H9 (cell line): Measurements from ENCODE around the gene ATE1. TPM values are rescaled to one million over a fixed set of nuclear protein-coding genes. Genes with fewer than 3 reads are reported as not detected.

ENCODE experiments used
- DNase-seq: peaks from one replicate; pipeline ENCODE4 v3.0.0-alpha.2; 2017
- H2AFZ ChIP-seq: one replicate; pipeline ENCODE4 v1.6.1; 2013; ENCODE audit warnings: mild to moderate bottlenecking, low read length, control low read depth, moderate library complexity
- H2AK5ac ChIP-seq: 2 replicates; pipeline ENCODE4 v1.6.1; 2013; ENCODE audit warnings: low read length, control low read depth, mixed read lengths; ENCODE audit not compliant: insufficient read length
- H2BK120ac ChIP-seq: one replicate; pipeline ENCODE4 v1.6.1; 2013; ENCODE audit warnings: low read depth, mild to moderate bottlenecking, low read length, control low read depth, inconsistent platforms; ENCODE audit not compliant: poor library complexity, severe bottlenecking
- H2BK12ac ChIP-seq: 2 replicates; pipeline ENCODE4 v1.6.1; 2013; ENCODE audit warnings: low read length, control low read depth, mixed read lengths, low read depth; ENCODE audit not compliant: insufficient read length
- H2BK15ac ChIP-seq: 2 replicates; pipeline ENCODE4 v1.6.1; 2013; ENCODE audit warnings: low read depth, low read length, control low read depth
- H2BK20ac ChIP-seq: one replicate; pipeline ENCODE4 v1.6.1; 2013; ENCODE audit warnings: low read depth, mild to moderate bottlenecking, low read length, control low read depth, inconsistent platforms; ENCODE audit not compliant: poor library complexity, severe bottlenecking
- H2BK5ac ChIP-seq: 2 replicates; pipeline ENCODE4 v1.6.1; 2013; ENCODE audit warnings: low read length, control low read depth, mixed read lengths; ENCODE audit not compliant: insufficient read length
- H3K14ac ChIP-seq: 2 replicates; pipeline ENCODE4 v1.6.1; 2013; ENCODE audit warnings: low read length, control low read depth; ENCODE audit not compliant: insufficient read depth
- H3K18ac ChIP-seq: 2 replicates; pipeline ENCODE4 v1.6.1; 2013; ENCODE audit warnings: low read depth, mild to moderate bottlenecking, mixed read lengths, low read length, control low read depth; ENCODE audit not compliant: insufficient read length
- H3K23ac ChIP-seq: 2 replicates; pipeline ENCODE4 v1.6.1; 2013; ENCODE audit warnings: low read length, control low read depth, mixed read lengths, low read depth; ENCODE audit not compliant: insufficient read length
- H3K23me2 ChIP-seq: 2 replicates; pipeline ENCODE4 v1.6.1; 2013; ENCODE audit warnings: low read depth, mild to moderate bottlenecking, mixed read lengths, low read length, control low read depth; ENCODE audit not compliant: insufficient read length, poor library complexity, severe bottlenecking
- H3K27ac ChIP-seq: 2 replicates; pipeline ENCODE4 v1.5.1; 2013; ENCODE audit warnings: low read length, control low read depth, mixed read lengths, low read depth; ENCODE audit not compliant: insufficient read length
- H3K27me3 ChIP-seq: 2 replicates; pipeline ENCODE4 v1.6.1; 2013; ENCODE audit warnings: low read length, control low read depth, inconsistent platforms; ENCODE audit not compliant: insufficient read depth
- H3K4ac ChIP-seq: 2 replicates; pipeline ENCODE4 v1.6.1; 2013; ENCODE audit warnings: low read depth, mild to moderate bottlenecking, control low read depth, inconsistent platforms, low read length, moderate library complexity
- H3K4me1 ChIP-seq: 2 replicates; pipeline ENCODE4 v1.6.1; 2013; ENCODE audit warnings: low read length, control low read depth, inconsistent platforms; ENCODE audit not compliant: insufficient read depth
- H3K4me2 ChIP-seq: 2 replicates; pipeline ENCODE4 v1.6.1; 2013; ENCODE audit warnings: low read length, control low read depth, mixed read lengths; ENCODE audit not compliant: insufficient read length, insufficient read depth
- H3K56ac ChIP-seq: 2 replicates; pipeline ENCODE4 v1.6.1; 2013; ENCODE audit warnings: low read depth, mild to moderate bottlenecking, mixed read lengths, low read length, control low read depth; ENCODE audit not compliant: insufficient read length
- H3K79me1 ChIP-seq: 2 replicates; pipeline ENCODE4 v1.6.1; 2013; ENCODE audit warnings: low read depth, mild to moderate bottlenecking, moderate library complexity, low read length, control low read depth, inconsistent platforms; ENCODE audit not compliant: insufficient read depth, poor library complexity, severe bottlenecking
- H3K79me2 ChIP-seq: 2 replicates; pipeline ENCODE4 v1.6.1; 2013; ENCODE audit warnings: low read length, control low read depth, inconsistent platforms; ENCODE audit not compliant: insufficient read depth
- H3K9ac ChIP-seq: 2 replicates; pipeline ENCODE4 v1.6.1; 2013; ENCODE audit warnings: low read length, control low read depth, mixed read lengths; ENCODE audit not compliant: insufficient read length; ENCODE audit errors: extremely low read depth
- H3K9me3 ChIP-seq: one replicate; pipeline ENCODE4 v1.6.1; 2013; ENCODE audit warnings: low read depth, low read length, inconsistent platforms; ENCODE audit not compliant: control insufficient read depth
- H3T11ph ChIP-seq: one replicate; pipeline ENCODE4 v1.6.1; 2013; ENCODE audit warnings: mild to moderate bottlenecking, low read length, control low read depth, inconsistent platforms
- H4K20me1 ChIP-seq: one replicate; pipeline ENCODE4 v1.6.1; 2013; ENCODE audit not compliant: control insufficient read depth, insufficient read length, insufficient read depth
- H4K5ac ChIP-seq: 2 replicates; pipeline ENCODE4 v1.6.1; 2013; ENCODE audit warnings: low read depth, mild to moderate bottlenecking, mixed read lengths, low read length, control low read depth; ENCODE audit not compliant: insufficient read length
- H4K8ac ChIP-seq: replicated peaks from 2 replicates; pipeline ENCODE4 v1.6.1; 2013; ENCODE audit warnings: low read length, control low read depth, mixed read lengths, low read depth; ENCODE audit not compliant: insufficient read length
- H4K91ac ChIP-seq: 2 replicates; pipeline ENCODE4 v1.6.1; 2013; ENCODE audit warnings: low read depth, mild to moderate bottlenecking, moderate library complexity, mixed read lengths, low read length, control low read depth; ENCODE audit not compliant: insufficient read length
- H3K27ac Mint-ChIP-seq, 3 experiments: 2 replicates in 2 of 3; 3 replicates in 1 of 3; pipeline ENCODE4 v1.8.0; 2020 to 2021; ENCODE audit warnings: mixed read lengths in 3 of 3, mild to moderate bottlenecking in 1 of 3, moderate library complexity in 1 of 3
- H3K27me3 Mint-ChIP-seq: 2 replicates; pipeline ENCODE4 v1.8.0; 2021; ENCODE audit warnings: low read depth, mild to moderate bottlenecking, moderate library complexity, mixed read lengths
- H3K36me3 Mint-ChIP-seq, 3 experiments: 2 replicates in 2 of 3; 3 replicates in 1 of 3; pipeline ENCODE4 v1.8.0; 2020 to 2021; ENCODE audit warnings: low read depth in 3 of 3, mixed read lengths in 3 of 3; ENCODE audit not compliant: insufficient read depth in 1 of 3
- H3K4me1 Mint-ChIP-seq, 2 experiments: 2 replicates each; pipeline ENCODE4 v1.8.0; 2020; ENCODE audit warnings: mixed read lengths in 2 of 2
- H3K4me3 Mint-ChIP-seq, 2 experiments: 2 replicates in 1 of 2; 3 replicates in 1 of 2; pipeline ENCODE4 v1.8.0; 2020 to 2021; ENCODE audit warnings: mild to moderate bottlenecking in 2 of 2, mixed read lengths in 2 of 2, moderate library complexity in 1 of 2
- H3K9me3 Mint-ChIP-seq, 2 experiments: 2 replicates in 1 of 2; 3 replicates in 1 of 2; pipeline ENCODE4 v1.8.0; 2020; ENCODE audit warnings: mild to moderate bottlenecking in 2 of 2, mixed read lengths in 2 of 2, moderate library complexity in 1 of 2
- WGBS: extraction: QIAGEN DNeasy Blood & Tissue Kit; methylation state at CpG from one replicate; pipeline ENCODE4 v1.1.7; 2013; ENCODE audit warnings: missing lambda C conversion rate, low lambda C conversion rate, mixed read lengths; ENCODE audit not compliant: insufficient read length; ENCODE audit errors: extremely low coverage; 5-methylcytosine and 5-hydroxymethylcytosine counted together
- total RNA-seq: library from RNA; stranded (reverse); gene quantifications from 2 replicates; pipeline ENCODE4 v1.2.1, GENCODE V29; 2021
- TF ChIP-seq, protein P1 (sequence below): fragments of 200-600 bp; sonication (generic); conservative IDR thresholded peaks from 3 replicates; pipeline ENCODE4 v1.8.0; 2021; ENCODE audit warnings: antibody characterized with exemption, mild to moderate bottlenecking

Gene ATE1
- total RNA-seq, 1 experiment from 2014 or later: 29.0 TPM

DNA sequence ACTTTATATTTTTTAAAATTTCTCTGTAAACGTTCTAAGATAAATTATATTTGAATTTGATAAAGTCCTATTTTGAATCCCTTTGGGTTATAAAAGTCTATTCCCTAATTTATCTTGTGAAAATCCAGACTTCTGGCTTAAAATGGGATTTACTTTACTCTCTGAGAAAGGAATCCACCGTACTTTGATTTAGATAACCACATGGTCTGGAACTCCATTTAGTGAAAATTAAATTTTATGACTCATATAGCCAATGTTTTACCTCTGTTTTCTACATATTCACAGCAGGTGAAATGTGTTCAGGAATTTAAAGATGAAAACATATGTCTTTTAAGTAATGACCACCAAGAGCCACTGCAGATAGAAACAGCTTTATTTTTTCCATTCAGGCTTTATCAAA lies 187.8 kb downstream of the ATE1 start:
- H3K23me2 ChIP-seq: no peaks in the 10 kb centered on the region
- H2BK20ac ChIP-seq: no peak overlapping the region
- no peak overlapping the region for H3K18ac ChIP-seq
- H3K4ac ChIP-seq: no peak overlapping the region
- H3K4me3 Mint-ChIP-seq: no peak overlapping the region
- no peak overlapping the region for H2AK5ac ChIP-seq
- H3K27me3 Mint-ChIP-seq: no peaks in the 10 kb centered on the region
- TF ChIP-seq, protein P1, sequence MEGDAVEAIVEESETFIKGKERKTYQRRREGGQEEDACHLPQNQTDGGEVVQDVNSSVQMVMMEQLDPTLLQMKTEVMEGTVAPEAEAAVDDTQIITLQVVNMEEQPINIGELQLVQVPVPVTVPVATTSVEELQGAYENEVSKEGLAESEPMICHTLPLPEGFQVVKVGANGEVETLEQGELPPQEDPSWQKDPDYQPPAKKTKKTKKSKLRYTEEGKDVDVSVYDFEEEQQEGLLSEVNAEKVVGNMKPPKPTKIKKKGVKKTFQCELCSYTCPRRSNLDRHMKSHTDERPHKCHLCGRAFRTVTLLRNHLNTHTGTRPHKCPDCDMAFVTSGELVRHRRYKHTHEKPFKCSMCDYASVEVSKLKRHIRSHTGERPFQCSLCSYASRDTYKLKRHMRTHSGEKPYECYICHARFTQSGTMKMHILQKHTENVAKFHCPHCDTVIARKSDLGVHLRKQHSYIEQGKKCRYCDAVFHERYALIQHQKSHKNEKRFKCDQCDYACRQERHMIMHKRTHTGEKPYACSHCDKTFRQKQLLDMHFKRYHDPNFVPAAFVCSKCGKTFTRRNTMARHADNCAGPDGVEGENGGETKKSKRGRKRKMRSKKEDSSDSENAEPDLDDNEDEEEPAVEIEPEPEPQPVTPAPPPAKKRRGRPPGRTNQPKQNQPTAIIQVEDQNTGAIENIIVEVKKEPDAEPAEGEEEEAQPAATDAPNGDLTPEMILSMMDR: no peak
- H3K36me3 Mint-ChIP-seq: peaks cover 4 to 9% (median 7%) of the 10 kb centered on the region in 3 experiments; a peak in 6 of 7 replicates
- H3K79me2 ChIP-seq: no peaks in the 10 kb centered on the region
- no peak overlapping the region for H2BK12ac ChIP-seq
- H3K23ac ChIP-seq: no peak overlapping the region
- H4K5ac ChIP-seq: no peak overlapping the region
- H4K8ac ChIP-seq: no peak overlapping the region
- H2AFZ ChIP-seq: no peak overlapping the region
- H3K27ac ChIP-seq: no peak overlapping the region
- H3T11ph ChIP-seq: no peak overlapping the region
- H4K20me1 ChIP-seq: no peaks in the 10 kb centered on the region
- H3K9me3 ChIP-seq: no peaks in the 10 kb centered on the region
- no peak overlapping the region for H2BK120ac ChIP-seq
- H3K14ac ChIP-seq: no peak overlapping the region
- DNase-seq: no peak
- H3K9me3 Mint-ChIP-seq: no peaks in the 10 kb centered on the region
- no peak overlapping the region for H3K56ac ChIP-seq
- H3K27me3 ChIP-seq: no peaks in the 10 kb centered on the region
- no peak overlapping the region for H2BK5ac ChIP-seq
- H3K79me1 ChIP-seq: no peaks in the 10 kb centered on the region
- WGBS: no CpG with 5 or more reads among the region's 2 CpGs
- no peak overlapping the region for H2BK15ac ChIP-seq
- peaks cover 2 to 5% of the 10 kb centered on the region in 2 experiments; a peak in 2 of 4 replicates for H3K4me1 Mint-ChIP-seq
- H3K9ac ChIP-seq: no peak overlapping the region
- no peak overlapping the region for H4K91ac ChIP-seq
- no peak overlapping the region for H3K4me2 ChIP-seq
- no peaks in the 10 kb centered on the region for H3K4me1 ChIP-seq
- H3K27ac Mint-ChIP-seq: no peak overlapping the region
